Sigmoid colon (tissue), 7 donors: ENCODE measurements around the gene PDE4D. TPM values are rescaled to one million over a fixed set of nuclear protein-coding genes. Genes with fewer than 3 reads are reported as not detected.

Source experiments
- DNase-seq: peaks from one replicate; pipeline ENCODE4 v3.0.0-alpha.2; 2019
- H3K27ac ChIP-seq, 4 donors: fragments of 200-600 bp; sonication (generic); one replicate each; pipeline ENCODE4 v1.5.1; 2016 to 2019; ENCODE audit warnings: mild to moderate bottlenecking in 1 of 4
- H3K27me3 ChIP-seq, 3 donors: fragments of 200-600 bp; sonication (generic); one replicate each; pipeline ENCODE4 v1.5.1; 2019; ENCODE audit warnings: mild to moderate bottlenecking in 1 of 3
- H3K36me3 ChIP-seq, 4 donors: fragments of 200-600 bp; sonication (generic); one replicate each; pipeline ENCODE4 v1.5.1; 2016 to 2019
- H3K4me1 ChIP-seq, 4 donors: fragments of 200-600 bp; sonication (generic); one replicate each; pipeline ENCODE4 v1.5.1; 2017 to 2019
- H3K4me3 ChIP-seq, 4 donors: fragments of 200-600 bp; sonication (generic); one replicate each; pipeline ENCODE4 v1.5.1; 2017 to 2019; ENCODE audit warnings: mild to moderate bottlenecking in 2 of 4, moderate library complexity in 1 of 4
- H3K9me3 ChIP-seq, 4 donors: fragments of 200-600 bp in 3 of 4; sonication (generic) in 3 of 4; one replicate each; pipeline versions ENCODE4 v1.5.1 to v1.6.1; 2013 to 2019
- EP300 ChIP-seq, 4 donors: sonication (generic); formaldehyde crosslinking; IDR thresholded peaks; one replicate each; pipeline ENCODE4 v1.6.1; 2017; ENCODE audit warnings: antibody characterized with exemption in 4 of 4
- POLR2A ChIP-seq, 2 donors: fragments of 450-650 bp; IDR thresholded peaks; one replicate each; pipeline ENCODE4 v1.6.1; 2016; ENCODE audit warnings: antibody characterized with exemption in 2 of 2, mild to moderate bottlenecking in 2 of 2, moderate library complexity in 2 of 2
- POLR2AphosphoS5 ChIP-seq, 4 donors: sonication (generic); formaldehyde crosslinking; IDR thresholded peaks; one replicate each; pipeline ENCODE4 v1.6.1; 2017; ENCODE audit warnings: antibody characterized with exemption in 4 of 4
- WGBS, 2 donors: extraction: QIAGEN DNeasy Blood & Tissue Kit; methylation state at CpG; one replicate each; pipeline ENCODE4 v1.1.7; 2013; 5-methylcytosine and 5-hydroxymethylcytosine counted together
- intact Hi-C: fragments of 100-400 bp; cut with DNase I; formaldehyde crosslinking; loops from one replicate; pipeline ENCODE4 v1.15.1; 2023
- polyA plus RNA-seq, 3 donors: library from polyadenylated mRNA; stranded (reverse); fragments of 200-250 nt; gene quantifications; one replicate each; pipeline ENCODE4 v1.2.3, GENCODE V29; 2013
- total RNA-seq, 4 donors: library from RNA; depleted of rRNA; stranded (reverse); fragments of >200 nt; gene quantifications; one replicate each; pipeline ENCODE4 v1.1.0, GENCODE V29; 2016
- TF ChIP-seq, protein P1 (sequence below), 4 experiments: fragments of 450-650 bp in 3 of 4; fragments of 200-600 bp in 1 of 4; IDR thresholded peaks; one replicate each; pipeline ENCODE4 v1.5.1; 2016 to 2019; ENCODE audit warnings: antibody characterized with exemption in 4 of 4, mild to moderate bottlenecking in 3 of 4, moderate library complexity in 2 of 4
- donor health status: healthy with polysubstance abuse.
- donor health status: Bipolar disorder and iron deficiency.
- donor health status: healthy.

The PDE4D gene
- total and polyA plus RNA-seq, 7 donors, result 6.0 to 289 (median 169) TPM

- H3K27me3 ChIP-seq, result no peaks in the 10 kb centered on the region
- peaks cover 0 to 17% (median 10%) of the 10 kb centered on the region in 4 donors for H3K4me1 ChIP-seq
- intact Hi-C loops, result no loop called here
- H3K4me3 ChIP-seq, result no peak overlapping the region
- WGBS, 2 donors, result 76 to 83% methylated on average over 2 of the region's 2 CpGs
- peak; percentile 82 for DNase-seq
- TF ChIP-seq POLR2A (IDR thresholded peaks at IDR 0.05) (no peak), POLR2AphosphoS5 (IDR thresholded peaks at IDR 0.05) (peak in 3 of 4 donors; percentile 59 to 74 (median 65))
- H3K36me3 ChIP-seq, result no peaks in the 10 kb centered on the region
- H3K27ac ChIP-seq, result peak overlapping the region in 3 of 4 donors; percentile 43 to 71 (median 64)
- H3K9me3 ChIP-seq, result no peaks in the 10 kb centered on the region
Observed at GRCh38 chr5:59069438-59070079, 824.0 kb downstream of the PDE4D start.

- Histone ChIP-seq H3K4me1 (peaks cover 0 to 32% (median 17%) of the 10 kb centered on the region in 4 donors), H3K27me3 (no peaks in the 10 kb centered on the region), H3K4me3 (no peak overlapping the region), H3K36me3 (no peaks in the 10 kb centered on the region), H3K27ac (peak overlapping the region in 2 of 4 donors; percentile 64 to 71), H3K9me3 (no peaks in the 10 kb centered on the region)
- DNase-seq, result no peak
- WGBS, 2 donors, result 97% methylated on average over 4 of the region's 4 CpGs
- TF ChIP-seq POLR2AphosphoS5 (IDR thresholded peaks at IDR 0.05) (no peak), POLR2A (IDR thresholded peaks at IDR 0.05) (no peak), EP300 (IDR thresholded peaks at IDR 0.05) (no peak)
- TF ChIP-seq, protein P1, sequence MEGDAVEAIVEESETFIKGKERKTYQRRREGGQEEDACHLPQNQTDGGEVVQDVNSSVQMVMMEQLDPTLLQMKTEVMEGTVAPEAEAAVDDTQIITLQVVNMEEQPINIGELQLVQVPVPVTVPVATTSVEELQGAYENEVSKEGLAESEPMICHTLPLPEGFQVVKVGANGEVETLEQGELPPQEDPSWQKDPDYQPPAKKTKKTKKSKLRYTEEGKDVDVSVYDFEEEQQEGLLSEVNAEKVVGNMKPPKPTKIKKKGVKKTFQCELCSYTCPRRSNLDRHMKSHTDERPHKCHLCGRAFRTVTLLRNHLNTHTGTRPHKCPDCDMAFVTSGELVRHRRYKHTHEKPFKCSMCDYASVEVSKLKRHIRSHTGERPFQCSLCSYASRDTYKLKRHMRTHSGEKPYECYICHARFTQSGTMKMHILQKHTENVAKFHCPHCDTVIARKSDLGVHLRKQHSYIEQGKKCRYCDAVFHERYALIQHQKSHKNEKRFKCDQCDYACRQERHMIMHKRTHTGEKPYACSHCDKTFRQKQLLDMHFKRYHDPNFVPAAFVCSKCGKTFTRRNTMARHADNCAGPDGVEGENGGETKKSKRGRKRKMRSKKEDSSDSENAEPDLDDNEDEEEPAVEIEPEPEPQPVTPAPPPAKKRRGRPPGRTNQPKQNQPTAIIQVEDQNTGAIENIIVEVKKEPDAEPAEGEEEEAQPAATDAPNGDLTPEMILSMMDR (IDR thresholded peaks at IDR 0.05), result no peak
- intact Hi-C loops, result no loop called here
Observed at GRCh38 chr5:59067956-59068656, 825.4 kb downstream of the PDE4D start.

- Histone ChIP-seq H3K4me1 (peaks cover 0 to 43% (median 21%) of the 10 kb centered on the region in 4 donors), H3K4me3 (no peak overlapping the region), H3K36me3 (no peaks in the 10 kb centered on the region), H3K9me3 (no peaks in the 10 kb centered on the region), H3K27me3 (no peaks in the 10 kb centered on the region), H3K27ac (no peak overlapping the region)
- DNase-seq, result no peak
- 88 to 91% methylated on average over 5 of the region's 5 CpGs for WGBS, 2 donors
- no peak for TF ChIP-seq EP300 (IDR thresholded peaks at IDR 0.05)
- intact Hi-C loops, result no loop called here
Observed at GRCh38 chr5:59066367-59067163, 827.0 kb downstream of the PDE4D start.

DNA sequence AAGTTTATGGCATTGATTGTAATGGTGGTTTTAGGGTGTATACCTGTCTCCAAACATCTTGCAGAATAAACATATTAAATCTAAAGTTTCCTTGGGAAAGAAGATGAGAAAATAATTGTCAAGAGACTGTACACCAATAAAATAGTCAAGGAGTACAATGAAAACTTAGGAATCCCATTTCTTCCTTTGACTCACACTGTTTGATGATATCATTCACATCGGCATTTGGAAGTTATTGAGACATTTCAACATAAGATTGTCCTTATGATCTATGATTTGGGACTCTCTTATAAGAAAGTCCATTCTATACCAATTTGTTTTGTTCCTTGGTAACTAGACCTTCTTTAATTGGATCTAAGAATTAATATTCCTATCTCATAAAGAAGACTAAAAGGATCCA is 828.0 kb downstream of the PDE4D start:
- DNase-seq, result no peak
- H3K27ac ChIP-seq, result no peak overlapping the region
- intact Hi-C loops, result no loop called here
- H3K4me3 ChIP-seq, result no peak overlapping the region
- H3K9me3 ChIP-seq, result no peaks in the 10 kb centered on the region
- no peaks in the 10 kb centered on the region for H3K27me3 ChIP-seq
- 91 to 92% methylated on average over 1 of the region's 1 CpG for WGBS, 2 donors
- TF ChIP-seq EP300 (IDR thresholded peaks at IDR 0.05) (no peak), POLR2AphosphoS5 (IDR thresholded peaks at IDR 0.05) (no peak), POLR2A (IDR thresholded peaks at IDR 0.05) (no peak)
- TF ChIP-seq, protein P1 (IDR thresholded peaks at IDR 0.05), result no peak
- H3K36me3 ChIP-seq, result no peaks in the 10 kb centered on the region
- H3K4me1 ChIP-seq, result peaks cover 0 to 50% (median 24%) of the 10 kb centered on the region in 4 donors

DNA sequence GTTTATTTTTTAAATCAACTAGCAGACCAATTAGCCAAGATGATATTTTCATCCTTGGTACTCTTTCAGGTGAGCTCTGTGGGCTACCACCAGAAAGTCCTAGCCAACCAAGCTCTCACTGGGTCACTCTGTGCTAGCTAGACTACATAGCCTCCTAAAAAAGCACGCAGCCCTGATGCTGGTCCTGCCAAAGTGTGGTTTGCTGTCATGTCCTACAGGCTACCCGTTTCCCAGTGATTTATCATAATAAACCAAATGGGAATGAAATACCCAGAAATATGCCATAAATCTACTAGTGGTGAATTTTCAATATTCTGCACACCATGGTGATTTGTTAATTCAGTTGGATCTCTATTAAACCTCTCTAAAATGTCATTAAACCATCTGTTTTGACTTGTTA is 829.2 kb downstream of the PDE4D start:
- H3K36me3 ChIP-seq, result no peaks in the 10 kb centered on the region
- peak overlapping the region in 1 of 4 donors; percentile 5 for H3K27ac ChIP-seq
- 37 to 93% methylated on average over 2 of the region's 2 CpGs for WGBS, 2 donors
- H3K27me3 ChIP-seq, result no peaks in the 10 kb centered on the region
- DNase-seq, result no peak
- H3K4me3 ChIP-seq, result no peak overlapping the region
- intact Hi-C loops, result no loop called here
- no peaks in the 10 kb centered on the region for H3K9me3 ChIP-seq
- no peak for TF ChIP-seq POLR2A (IDR thresholded peaks at IDR 0.05)
- TF ChIP-seq, protein P1 (IDR thresholded peaks at IDR 0.05), result no peak
- TF ChIP-seq POLR2AphosphoS5 (IDR thresholded peaks at IDR 0.05), result no peak
- no peak for TF ChIP-seq EP300 (IDR thresholded peaks at IDR 0.05)
- H3K4me1 ChIP-seq, result peaks cover 0 to 40% (median 19%) of the 10 kb centered on the region in 4 donors
